ENCODE data around the gene SLC5A11.
"Not testable (repeated sequence)": the region's sequence is repeated elsewhere in the genome, so short reads cannot be mapped to it uniquely, and the experiment has no call there.

SLC5A11 gene, protein sequence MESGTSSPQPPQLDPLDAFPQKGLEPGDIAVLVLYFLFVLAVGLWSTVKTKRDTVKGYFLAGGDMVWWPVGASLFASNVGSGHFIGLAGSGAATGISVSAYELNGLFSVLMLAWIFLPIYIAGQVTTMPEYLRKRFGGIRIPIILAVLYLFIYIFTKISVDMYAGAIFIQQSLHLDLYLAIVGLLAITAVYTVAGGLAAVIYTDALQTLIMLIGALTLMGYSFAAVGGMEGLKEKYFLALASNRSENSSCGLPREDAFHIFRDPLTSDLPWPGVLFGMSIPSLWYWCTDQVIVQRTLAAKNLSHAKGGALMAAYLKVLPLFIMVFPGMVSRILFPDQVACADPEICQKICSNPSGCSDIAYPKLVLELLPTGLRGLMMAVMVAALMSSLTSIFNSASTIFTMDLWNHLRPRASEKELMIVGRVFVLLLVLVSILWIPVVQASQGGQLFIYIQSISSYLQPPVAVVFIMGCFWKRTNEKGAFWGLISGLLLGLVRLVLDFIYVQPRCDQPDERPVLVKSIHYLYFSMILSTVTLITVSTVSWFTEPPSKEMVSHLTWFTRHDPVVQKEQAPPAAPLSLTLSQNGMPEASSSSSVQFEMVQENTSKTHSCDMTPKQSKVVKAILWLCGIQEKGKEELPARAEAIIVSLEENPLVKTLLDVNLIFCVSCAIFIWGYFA

DNA sequence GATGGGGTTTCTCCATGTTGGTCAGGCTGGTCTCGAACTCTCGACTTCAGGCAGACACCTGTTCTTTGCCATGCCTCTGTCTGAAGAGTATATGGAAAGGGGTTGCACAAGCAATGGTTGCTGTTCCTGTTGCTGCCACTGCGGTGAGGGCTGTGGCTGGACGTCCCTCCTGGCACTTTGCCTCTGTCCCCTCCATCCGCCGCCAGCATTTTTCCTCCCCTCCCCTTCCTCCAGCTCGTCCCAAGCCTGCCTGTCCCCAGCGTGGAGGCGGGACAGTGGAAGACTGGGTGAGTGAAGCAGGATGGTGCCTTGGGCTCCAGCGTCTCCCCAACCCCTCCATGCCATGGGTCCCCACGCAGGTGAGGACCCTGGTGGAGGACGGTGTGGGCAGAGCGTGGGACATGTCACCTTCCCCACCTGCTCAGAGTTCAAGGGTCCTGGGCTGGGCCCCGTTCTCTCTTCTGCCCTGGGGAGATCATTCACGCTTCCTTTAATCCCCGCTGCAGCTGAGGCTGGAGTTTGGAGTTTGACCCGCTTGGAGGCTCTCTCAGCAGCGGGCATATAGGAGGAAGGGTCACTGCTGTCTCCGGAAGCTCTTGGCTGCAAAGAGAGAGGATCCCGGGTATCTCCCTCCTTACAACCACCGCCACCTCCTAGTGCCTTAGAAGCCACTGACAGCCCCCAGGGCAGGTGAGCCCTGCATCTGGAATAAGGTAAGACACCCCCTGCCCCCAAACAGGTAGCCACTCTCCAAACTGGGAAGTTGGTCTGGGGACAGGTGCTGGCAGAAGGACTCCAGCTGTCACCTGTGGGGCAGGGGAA, at the start of gene SLC5A11:
Gene SLC5A11, plus strand, starts transcription at position 238 of the 822 bp plus-strand sequence. CDS start 12,681 bp downstream, outside the sequence.
- no peak for DNase-seq

DNA sequence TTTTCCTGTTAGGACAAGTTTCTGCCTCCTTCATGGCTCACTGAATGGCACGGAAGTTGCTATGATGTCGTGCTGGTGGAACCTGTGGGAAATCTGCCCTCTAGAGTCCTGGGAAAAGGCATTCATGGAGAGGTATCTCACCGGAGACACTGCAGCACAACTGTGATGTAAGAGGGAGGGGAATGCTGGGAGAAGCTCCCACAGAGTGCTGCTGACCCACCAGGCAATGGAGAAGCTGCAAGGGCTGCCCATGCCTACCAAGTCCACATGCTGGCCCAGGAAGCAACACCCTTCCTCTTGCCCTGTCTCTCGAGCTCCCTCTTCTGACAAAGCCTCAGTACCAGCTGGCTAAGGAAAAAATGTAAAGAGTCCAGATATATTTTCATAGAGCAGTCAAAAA, 45.2 kb upstream of the SLC5A11 start:
- no peak for DNase-seq

DNA sequence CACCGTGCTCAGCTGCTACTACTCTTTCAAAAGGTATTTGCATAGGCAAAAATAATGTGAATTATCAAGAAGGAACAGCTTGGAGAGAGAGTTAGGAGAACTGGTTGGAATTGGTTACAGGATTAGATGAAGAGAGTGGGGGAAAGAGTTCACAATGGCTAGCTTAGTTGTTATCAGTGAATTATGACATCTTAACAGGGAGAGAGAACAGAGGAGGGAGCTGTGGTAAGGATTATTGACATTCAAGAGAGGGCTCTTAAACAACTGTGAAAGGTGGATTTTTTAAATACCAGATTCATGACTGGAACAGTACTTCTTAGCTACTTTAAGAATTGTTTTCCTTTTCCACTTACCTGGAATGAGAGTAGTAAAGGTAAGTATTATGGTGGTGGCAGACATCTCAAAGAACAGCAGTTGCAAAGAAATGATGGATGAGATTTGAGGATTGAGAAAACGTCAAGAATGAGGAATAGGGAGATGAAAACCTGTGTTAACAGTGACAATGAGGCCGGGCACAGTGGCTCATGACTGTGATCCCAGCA, 43.9 kb upstream of the SLC5A11 start:
- DNase-seq = no peak

DNA sequence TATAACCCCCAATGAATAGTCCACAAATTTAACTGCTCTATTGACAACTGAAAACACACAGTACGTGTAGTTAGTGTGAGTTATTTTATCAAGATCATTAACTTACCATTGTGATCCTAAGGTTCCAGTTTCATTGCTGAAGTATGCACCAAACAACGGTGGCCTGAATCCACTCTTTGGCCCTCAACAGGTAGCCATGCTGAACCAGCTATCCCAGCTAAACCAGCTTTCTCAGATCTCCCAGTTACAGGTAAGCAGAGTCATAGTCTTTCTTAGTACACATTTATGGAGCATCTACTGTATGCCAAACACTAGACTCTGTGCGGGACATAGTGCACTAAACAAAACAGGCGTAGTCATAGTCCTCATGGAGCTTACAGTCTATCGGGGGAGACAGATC, 40.3 kb upstream of the SLC5A11 start:
- DNase-seq = no peak

DNA sequence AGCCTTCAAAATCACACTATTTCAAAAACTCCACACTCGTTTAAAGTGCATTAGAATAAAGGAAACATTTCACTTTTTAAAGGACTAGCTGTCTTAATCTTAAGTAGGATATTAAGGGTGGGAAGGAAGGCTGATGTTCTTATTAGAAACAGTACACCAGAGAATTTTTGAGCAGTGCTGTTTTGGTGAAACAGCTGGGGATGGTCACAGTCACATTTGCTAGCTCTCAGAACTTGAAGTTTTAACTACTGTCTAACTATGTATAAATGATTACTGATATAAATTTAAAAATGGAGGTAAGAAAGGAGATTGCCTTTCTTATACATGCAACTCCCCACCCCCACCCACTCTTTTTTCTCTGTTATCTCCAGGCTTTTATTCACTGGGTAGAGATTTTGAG, 38.5 kb upstream of the SLC5A11 start:
- DNase-seq = no peak

DNA sequence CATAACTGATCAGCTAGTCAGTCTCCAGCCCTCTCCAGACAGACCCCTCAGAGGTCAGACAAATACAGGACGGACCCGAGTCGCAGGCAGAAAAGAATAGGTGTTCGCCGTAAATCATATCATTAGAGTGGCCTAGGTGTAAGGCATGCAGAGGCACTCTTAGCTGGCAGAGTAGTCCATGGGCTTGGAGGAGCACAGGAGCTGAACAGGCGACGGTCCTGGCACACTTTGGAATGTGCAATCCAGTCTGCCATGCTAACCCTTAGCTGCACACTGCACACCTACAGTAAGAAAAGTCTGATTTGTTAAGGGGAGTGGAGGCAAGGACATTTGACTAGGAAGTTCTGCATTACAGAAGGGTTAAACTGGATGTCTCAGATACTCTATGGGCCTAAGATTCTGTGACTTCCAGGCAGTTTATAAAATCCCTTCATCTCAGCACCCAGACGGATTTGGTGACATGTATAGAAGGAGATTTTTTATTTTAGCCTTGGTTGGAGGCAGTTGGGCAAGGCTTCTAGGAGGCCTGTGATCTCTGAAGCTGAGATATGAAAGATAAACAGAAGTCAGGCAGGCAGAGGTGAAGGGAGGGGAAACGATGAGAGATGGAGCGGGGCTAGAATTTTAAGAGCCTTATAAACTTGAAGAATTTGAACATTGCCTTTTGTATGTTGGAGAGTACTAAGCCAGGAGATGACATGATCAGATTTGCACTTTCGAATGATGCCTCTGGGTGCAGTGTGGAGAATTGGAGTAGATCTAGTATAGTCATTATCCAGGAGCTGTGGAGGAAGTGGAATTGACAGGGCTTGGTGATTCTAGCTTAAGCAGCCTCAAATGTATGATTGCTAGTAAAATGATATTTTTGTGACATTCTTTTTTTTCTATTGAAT, 34.6 kb upstream of the SLC5A11 start:
- no peak for DNase-seq

DNA sequence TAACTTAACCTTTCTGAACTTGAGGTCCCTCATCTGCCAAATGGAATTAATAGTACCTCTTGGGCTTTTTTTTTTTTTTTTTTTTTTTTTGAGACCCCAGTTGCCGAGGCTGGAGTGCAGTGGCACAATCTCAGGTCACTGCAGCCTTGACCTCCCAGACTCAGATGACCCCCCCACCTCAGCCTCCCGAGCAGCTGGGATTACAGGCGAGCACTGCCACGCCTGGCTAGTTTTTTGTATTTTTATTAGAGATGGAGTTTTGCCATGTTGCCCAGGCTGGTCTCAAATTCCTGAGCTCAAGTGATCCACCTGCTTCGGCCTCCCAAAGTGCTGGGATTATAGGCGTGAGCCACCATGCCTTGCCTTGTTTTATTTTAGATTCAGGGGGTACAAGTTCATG, 33.0 kb upstream of the SLC5A11 start:
- not testable (repeated sequence) for DNase-seq

DNA sequence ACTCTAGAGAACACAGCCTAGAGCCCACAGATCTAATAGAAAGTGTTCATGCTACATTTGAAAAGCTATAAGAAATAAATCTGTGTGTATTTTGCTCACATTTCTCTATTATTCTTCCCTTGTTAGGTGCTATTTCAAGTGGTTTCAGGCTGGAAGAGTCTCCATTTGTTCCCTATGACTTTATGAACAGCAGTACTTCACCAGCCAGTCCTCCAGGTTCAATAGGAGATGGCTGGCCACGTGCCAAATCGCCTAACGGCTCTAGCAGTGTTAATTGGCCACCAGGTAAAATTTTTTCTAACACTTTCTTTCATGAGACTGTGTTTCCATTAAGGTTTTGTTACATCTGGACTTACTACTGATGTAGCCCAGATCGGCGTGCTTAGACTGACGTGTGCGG, 30.7 kb upstream of the SLC5A11 start:
- no peak for DNase-seq

DNA sequence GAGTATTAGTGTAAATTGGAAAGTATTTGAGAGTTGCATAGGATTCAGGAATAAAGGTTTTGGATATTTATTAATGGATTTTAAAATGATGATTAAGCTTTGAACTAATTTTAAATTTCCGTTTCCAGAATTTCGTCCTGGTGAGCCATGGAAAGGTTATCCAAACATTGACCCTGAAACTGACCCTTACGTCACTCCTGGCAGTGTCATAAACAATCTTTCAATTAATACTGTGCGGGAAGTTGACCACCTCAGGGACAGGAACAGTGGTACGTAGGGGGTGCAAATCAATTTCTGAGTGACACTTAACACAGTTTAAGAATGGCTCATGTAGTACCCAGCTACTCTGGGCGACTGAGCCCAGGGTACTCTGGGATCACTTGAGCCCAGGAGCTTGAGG, 29.1 kb upstream of the SLC5A11 start:
- DNase-seq = no peak

DNA sequence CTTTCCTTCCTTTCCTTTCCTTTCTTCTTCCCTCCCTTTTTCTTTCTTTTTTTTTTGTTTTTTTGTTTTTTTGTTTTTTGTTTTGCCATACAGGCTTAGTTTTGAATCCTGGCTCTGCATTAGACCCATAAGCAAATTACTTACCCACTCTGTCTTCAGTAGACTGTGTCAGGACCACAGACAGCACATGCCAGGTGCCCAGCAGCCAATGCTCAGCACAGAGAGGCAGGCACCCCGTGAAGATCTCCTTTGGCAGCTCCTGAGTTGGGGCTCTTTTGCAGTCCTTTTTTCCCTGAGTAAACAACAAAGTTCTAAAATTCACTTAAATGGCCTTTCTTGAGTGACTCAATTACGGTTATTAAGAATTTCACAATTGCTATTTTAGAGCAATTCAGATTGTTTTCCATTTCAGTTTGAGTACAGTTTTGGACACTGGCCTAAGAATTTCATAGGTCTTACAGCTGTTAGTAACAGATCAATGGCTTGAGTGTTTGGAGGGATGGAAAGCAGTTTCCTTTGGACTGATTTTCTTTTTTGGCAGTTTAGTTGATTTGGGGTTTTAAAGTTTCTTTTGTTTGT, 26.2 kb upstream of the SLC5A11 start:
- no peak for DNase-seq

DNA sequence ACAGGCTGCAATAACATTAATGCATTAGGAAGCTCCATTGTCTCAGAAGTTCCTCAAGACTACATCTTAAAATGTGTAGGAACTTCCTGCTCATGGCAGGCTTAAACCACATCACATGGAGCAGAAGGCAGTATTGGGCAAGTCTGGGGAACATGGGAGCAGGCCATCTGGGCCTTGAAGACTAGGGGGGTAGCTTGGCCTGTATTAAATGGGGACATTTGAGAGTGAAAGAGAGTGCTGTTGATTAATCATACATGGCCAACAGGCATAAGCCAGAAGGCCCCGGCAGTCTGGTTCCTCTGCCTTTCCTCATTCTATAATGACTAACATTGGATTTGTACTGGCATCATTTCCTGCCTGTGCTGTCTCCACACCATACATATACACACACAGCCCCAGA, 25.2 kb upstream of the SLC5A11 start:
- no peak for DNase-seq

DNA sequence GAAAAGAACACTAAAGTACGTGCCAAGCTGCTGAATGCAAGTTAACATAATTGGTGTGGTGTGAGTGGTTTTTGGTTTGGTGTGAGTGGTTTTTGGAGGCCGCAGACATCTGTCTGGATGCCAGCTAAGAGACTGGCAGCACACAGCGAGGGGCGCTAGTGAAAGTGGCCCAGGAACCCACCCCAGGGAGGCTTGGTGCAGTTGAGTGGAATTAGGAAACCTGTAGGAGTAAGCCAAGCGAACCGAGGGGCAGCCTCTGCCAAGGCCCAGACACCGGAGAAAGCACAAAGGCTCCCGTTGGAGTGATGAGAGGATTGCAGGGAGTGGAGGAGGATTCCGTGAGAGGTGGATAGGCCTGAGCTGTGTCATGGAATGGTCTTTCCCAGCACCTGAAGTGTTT, 24.6 kb upstream of the SLC5A11 start:
- no peak for DNase-seq

DNA sequence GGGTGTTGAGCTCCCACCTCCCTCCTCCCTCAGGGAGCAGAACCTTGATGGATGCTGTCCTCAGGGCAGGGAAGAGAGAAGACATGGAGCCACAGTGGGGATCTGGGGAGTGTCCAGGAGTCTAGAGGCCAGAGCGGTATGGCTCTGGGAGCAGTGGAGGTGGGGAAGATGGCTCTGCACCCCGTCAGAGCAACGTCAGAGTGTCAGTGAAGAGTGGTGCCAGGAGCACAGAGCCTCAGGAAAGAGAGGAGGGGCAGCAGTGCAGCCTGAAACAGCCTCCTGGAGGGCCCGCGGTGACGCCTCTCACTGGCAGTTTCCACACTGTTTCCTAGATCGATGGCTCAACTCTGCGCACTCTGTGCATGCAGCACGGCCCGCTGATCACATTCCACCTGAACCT, 23.2 kb upstream of the SLC5A11 start:
- DNase-seq = no peak

DNA sequence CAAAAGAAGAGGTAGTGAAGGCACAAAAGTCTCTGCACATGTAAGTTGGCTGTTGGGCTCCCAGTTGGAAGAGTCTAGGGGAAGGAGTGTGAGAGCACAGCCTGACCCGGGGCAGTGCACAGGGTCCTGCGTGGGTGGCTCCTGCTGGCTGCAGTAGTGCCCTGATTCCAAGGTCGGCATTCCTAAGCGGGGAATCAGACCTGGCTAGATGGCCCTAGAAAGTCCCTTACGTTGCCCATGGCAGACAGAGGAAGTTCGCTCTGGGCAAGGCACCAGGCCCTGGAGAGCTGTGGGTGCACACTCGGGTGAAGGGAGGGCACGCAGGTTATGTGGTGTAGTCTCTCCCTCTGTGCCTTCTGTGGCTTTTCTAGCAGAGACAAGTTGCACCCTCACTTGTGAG, 22.8 kb upstream of the SLC5A11 start:
- no peak for DNase-seq

DNA sequence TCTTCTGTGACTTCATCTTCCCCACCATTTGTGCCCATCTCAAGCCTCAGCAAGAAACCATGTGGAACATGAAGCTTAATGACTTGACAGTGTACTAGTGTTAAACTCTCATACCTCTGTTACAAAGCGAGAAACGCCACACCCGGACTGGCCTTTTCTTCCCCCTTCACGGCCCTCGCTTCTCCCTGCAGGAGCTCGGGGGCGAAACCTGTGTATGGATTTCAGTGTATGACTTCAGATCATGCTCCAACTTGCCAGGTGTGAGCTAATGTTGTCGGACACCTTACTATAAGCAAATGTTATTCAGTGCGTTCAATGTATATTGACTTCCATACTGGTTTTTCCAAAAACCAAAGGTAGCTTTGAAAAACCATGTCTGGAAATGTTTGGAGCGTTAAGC, 20.1 kb upstream of the SLC5A11 start:
- DNase-seq = no peak

DNA sequence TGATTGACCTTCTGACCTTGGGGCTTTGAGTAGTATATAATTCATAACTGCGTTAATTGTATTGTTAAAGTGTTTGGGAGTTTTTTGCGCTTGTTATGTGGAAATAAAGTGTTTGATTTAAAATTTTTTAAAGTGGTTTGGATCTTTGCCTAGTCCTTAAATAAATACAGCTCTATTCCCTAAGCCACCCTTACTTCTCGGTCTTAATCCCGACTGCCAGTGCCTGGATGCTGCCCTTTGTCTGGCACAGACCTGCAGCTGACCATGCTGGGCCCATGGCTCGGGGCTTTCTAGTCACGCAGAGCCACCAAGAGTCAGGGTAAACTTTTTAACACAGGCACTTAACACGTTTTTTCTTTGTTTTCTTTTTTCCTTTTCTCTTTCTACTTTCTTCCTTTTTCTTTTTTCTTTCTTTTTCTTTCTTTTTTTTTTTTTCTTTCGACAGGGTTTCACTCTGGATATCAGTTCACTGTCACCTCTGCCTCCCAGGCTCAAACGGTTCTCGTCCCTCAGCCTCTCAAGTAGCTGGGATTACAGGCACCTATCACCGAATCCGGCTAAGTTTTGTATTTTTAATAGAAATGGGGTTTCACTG, 19.6 kb upstream of the SLC5A11 start:
- no peak for DNase-seq

DNA sequence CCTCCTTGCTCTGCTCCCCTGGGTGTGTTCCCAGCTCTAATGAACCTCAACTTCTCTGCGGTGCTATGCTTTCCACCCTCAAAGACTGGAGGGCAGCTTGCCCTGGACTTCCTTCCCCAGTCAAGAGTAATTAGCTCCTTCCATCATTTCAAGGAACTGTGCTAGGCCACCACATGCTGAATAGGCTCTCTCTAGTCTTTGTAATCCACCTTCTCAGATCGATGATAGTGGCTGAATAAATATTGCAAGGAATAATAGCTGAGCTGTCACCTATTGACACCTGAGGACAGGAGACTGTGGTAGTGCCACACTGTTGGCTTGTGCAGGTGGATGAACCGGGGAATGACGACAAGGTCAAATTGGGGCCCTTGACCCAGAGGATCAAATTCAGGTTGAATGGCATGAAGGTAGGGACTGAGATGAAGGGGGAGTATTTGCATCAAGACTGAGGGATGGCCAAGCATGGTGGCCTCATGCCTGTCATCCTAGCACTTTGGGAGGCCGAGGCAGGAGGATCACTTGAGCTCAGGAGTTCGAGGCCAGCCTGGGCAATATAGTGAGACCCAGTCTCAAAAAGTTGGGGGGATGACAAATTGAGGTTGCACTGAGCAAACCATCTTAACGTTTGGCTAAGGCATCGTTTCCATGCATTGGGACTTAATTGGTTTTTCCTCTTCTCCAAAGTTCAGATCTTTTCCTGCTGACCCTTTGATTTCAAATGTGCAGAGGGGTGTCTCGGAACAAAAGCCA, 18.8 kb upstream of the SLC5A11 start:
- no peak for DNase-seq

DNA sequence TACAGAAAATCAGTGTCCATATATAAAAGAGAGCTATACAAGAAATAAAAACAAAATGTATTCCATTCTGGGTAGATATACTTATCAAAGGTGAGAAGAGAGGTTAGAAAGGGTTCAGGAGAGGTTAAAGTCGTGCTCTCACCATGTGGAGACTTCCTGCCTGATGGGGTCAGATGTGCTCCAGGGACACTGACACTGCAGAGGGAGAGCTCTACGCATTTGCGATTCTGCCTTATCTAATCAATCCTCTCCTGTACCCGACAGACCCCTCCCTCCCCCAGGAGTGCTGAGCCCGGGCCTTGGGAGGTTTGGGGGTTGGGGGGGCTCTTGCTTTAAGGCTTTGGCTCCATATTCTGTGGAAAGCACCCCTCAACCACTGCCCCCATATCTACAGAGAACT, 16.6 kb upstream of the SLC5A11 start:
- DNase-seq = no peak

DNA sequence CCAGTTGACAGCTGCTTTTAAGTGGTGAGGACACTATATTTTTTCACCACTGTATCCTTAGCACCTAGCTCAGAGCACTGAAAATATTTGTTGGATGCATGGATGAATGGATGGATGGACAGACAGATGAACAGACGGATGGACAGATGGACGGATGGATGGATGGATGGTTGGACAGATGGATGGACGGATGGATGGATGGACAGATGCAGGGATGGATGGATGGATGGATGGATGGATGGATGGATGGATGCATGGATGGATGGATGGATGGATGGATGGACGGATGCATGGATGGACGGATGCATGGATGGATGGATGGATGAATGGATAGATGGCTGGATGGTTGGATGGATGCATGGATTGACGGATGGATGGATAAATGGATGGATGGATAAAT, 12.4 kb upstream of the SLC5A11 start:
- no peak for DNase-seq

DNA sequence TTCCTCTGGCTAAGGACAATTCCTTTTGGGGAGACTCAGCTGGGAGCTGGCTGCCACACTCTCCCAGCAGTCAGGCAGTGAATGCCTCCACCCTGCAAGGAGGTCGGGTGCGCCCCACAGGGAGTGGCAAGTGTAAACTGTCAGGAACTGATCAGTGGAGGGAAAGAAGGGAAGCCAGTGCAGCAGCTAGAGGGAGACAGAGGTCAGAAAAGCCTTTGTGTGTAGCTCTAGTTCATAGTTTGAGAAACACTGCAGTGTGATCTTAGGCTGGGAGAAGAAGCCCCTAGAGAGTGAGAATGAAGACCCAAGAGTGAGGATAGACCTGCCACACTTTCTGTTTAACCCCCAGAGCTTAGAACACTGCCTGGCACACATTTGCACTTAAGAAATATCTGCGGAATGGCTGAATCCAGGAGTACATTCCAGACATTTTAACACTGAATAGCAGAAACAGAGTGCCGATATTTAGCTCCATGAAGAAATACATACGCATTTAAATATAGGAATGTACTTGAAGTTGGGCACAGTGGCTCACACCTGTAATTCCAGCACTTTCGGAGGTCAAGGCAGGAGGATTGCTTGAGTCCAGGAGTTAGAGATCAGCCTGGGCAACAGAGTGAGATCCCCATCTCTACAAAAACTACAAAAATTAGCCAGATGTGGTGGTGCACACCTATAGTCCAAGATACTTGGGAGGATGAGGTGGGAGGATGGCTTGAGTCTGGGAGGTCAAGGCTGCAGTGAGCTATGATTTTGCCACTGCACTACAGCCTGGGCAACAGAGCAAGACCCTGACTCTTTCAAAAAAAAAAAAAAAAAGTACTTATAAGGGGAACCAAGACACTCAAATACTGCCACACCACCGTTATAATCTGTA, 11.1 kb upstream of the SLC5A11 start:
- DNase-seq = no peak

All from NCI-H187 treated with DMSO at 0.1 percent for 48 hours (cell line).